Breast epithelium (tissue), 3 donors: Measurements from ENCODE around the gene TMC5.

ENCODE experiments used
- POLR2A ChIP-seq: fragments of 450-650 bp; IDR thresholded peaks from one replicate; pipeline ENCODE4 v1.6.1; 2016; ENCODE audit warnings: antibody characterized with exemption, mild to moderate bottlenecking, moderate library complexity
- POLR2AphosphoS5 ChIP-seq, 3 donors: sonication (generic); formaldehyde crosslinking; IDR thresholded peaks; one replicate each; pipeline ENCODE4 v1.6.1; 2017; ENCODE audit warnings: antibody characterized with exemption in 3 of 3
- TF ChIP-seq, protein P1 (sequence below), 3 donors: fragments of 450-650 bp; IDR thresholded peaks; one replicate each; pipeline ENCODE4 v1.5.1; 2016 to 2017; ENCODE audit warnings: antibody characterized with exemption in 3 of 3, mild to moderate bottlenecking in 3 of 3, moderate library complexity in 3 of 3

GRCh38 chr16:19410435-19411171 is 7.1 kb upstream of the TMC5 start:
- TF ChIP-seq POLR2A (no peak), POLR2AphosphoS5 (IDR thresholded peaks at IDR 0.05) (no peak)
- TF ChIP-seq, protein P1, sequence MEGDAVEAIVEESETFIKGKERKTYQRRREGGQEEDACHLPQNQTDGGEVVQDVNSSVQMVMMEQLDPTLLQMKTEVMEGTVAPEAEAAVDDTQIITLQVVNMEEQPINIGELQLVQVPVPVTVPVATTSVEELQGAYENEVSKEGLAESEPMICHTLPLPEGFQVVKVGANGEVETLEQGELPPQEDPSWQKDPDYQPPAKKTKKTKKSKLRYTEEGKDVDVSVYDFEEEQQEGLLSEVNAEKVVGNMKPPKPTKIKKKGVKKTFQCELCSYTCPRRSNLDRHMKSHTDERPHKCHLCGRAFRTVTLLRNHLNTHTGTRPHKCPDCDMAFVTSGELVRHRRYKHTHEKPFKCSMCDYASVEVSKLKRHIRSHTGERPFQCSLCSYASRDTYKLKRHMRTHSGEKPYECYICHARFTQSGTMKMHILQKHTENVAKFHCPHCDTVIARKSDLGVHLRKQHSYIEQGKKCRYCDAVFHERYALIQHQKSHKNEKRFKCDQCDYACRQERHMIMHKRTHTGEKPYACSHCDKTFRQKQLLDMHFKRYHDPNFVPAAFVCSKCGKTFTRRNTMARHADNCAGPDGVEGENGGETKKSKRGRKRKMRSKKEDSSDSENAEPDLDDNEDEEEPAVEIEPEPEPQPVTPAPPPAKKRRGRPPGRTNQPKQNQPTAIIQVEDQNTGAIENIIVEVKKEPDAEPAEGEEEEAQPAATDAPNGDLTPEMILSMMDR (IDR thresholded peaks at IDR 0.05): no peak
